Stimulated activated naive CD4-positive, alpha-beta T cell (primary cell): ENCODE measurements around the gene SAMD4A.

Source experiments
- DNase-seq, 6 experiments: peaks; one replicate each; lab custom pipeline; 2025; lab: John Stamatoyannopoulos, UW

SAMD4A gene, protein sequence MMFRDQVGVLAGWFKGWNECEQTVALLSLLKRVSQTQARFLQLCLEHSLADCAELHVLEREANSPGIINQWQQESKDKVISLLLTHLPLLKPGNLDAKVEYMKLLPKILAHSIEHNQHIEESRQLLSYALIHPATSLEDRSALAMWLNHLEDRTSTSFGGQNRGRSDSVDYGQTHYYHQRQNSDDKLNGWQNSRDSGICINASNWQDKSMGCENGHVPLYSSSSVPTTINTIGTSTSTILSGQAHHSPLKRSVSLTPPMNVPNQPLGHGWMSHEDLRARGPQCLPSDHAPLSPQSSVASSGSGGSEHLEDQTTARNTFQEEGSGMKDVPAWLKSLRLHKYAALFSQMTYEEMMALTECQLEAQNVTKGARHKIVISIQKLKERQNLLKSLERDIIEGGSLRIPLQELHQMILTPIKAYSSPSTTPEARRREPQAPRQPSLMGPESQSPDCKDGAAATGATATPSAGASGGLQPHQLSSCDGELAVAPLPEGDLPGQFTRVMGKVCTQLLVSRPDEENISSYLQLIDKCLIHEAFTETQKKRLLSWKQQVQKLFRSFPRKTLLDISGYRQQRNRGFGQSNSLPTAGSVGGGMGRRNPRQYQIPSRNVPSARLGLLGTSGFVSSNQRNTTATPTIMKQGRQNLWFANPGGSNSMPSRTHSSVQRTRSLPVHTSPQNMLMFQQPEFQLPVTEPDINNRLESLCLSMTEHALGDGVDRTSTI

GRCh38 chr14:54566410-54567223, at the start of gene SAMD4A:
Gene SAMD4A, plus strand, starts transcription at chr14:54567128. Its CDS starts 789 bp downstream, at chr14:54567917.
- DNase-seq, result peak; percentile 37 to 66 (median 52)

DNA sequence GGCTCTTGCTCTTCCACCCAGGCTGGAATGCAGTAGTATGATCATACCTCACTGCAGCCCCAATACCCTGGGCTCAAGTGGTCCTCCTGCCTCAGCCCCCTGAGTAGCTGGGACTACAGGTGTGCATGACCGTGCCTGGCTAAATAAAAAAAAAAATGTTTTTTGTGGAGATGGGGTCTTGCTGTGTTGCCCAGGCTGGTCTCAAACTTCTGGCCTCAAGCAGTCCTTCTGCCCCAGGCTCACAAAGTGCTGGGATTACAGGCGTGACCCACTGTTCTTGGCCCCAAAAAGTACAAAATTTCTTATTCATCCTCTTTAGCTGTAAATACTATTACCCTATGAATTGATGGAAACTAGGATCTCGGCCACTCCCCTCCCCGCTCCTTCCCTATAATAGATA, 42.5 kb upstream of the SAMD4A start:
- DNase-seq, result no peak

DNA sequence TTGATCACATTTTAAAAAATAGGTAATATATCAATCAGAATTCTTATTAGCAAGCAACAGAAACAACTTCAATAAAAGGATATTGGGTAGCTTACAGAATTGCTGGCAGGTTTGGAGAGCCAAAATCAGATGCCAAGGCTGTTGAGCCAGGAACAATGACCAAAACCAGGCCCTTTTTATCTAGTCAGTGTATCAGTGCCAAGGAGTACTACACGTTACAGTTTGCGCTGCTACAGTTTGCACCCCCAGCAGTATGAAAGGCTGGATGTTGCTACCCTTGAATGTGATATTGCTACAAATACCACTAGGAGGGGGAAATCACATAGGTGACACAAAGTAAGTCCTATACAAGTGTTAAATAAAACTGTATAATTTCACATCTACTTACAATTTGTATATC, 38.0 kb upstream of the SAMD4A start:
- no peak for DNase-seq

- DNase-seq, result no peak
Measured at GRCh38 chr14:54529811-54530210, 37.1 kb upstream of the SAMD4A start.

- DNase-seq, result no peak
Measured at GRCh38 chr14:54532111-54533012, 34.6 kb upstream of the SAMD4A start.

GRCh38 chr14:54533100-54533499, 33.8 kb upstream of the SAMD4A start:
- no peak for DNase-seq

- no peak for DNase-seq
Measured at GRCh38 chr14:54535126-54535525, 31.8 kb upstream of the SAMD4A start.

GRCh38 chr14:54535646-54536045, 31.3 kb upstream of the SAMD4A start:
- DNase-seq, result no peak

- no peak for DNase-seq
Measured at GRCh38 chr14:54537651-54538050, 29.3 kb upstream of the SAMD4A start.

- no peak for DNase-seq
Measured at GRCh38 chr14:54538055-54538454, 28.9 kb upstream of the SAMD4A start.

DNA sequence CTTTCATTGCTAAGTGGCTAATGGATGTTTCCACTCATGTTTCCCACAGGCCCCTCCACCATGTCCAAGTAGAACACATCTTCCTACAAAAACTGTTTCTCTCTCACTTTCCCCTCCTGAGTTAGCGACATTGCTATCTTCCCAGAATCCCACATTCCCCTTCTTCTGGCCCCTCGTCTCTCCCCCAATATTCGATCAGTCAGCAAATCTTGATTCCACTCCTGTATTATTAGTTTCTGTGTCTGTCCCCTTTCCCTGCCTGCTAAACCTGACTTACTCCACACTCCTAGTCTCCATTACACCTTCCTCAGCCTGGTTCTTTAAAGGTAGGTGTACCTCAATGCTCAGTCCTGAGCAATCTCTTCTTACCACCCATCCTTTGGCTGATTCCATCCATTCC, 19.3 kb upstream of the SAMD4A start:
- no peak for DNase-seq

DNA sequence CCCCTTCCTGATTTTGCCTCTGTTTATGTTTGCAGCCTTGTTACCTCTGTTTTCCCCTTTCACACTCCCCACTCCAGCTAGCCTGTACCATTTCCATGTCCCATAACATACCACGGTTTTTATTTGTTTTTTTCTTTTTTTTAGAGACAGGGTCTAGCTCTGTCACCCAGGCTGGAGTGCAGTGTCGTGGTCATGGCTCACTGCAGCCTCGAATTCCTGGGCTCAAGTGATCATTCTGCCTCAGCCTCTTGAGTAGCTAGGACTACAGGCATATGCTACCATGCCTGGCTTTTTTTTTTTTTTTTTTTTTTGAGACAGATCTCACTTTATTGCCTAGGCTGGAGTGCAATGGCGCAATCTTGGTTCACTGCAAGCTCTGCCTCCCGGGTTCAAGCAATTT, 18.4 kb upstream of the SAMD4A start:
- DNase-seq, result no peak

DNA sequence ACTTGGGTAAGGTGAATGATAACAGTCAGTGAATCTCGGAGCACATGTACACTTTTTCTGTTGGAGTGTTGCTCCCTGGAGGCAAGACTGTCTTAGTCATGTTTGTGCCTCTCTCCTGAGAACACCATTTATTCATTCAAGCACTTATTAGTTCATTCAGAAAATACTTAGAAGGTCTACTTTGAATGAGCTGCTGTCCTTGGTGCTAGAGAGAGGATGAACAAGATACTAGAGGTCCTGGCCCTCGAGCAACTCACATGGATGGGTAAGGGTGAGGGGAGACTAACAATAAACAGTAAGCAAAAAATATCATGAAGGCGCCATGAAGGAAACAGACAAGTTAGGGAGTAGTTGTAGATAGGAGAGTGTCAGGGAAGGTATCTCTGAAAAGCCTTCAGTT, 17.1 kb upstream of the SAMD4A start:
- no peak for DNase-seq

DNA sequence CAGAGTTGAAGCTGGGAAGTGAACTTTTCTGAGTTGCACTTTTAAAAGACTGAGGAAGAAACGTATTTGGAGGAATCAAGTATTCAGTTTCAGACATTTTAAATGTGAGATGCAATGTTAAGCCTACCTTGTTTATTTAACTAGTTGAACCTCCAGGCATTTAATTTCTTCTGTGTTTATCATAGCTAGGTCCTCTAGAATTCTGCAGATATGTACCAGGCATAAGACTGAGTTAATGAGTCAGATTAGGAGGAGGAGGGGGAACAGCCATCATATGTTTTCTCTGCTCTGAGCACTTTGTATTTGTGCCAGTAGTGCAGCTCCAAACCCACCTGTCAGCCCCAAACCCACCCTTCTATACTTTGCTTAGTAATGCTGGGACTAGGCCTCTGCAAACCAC, 16.4 kb upstream of the SAMD4A start:
- DNase-seq, result no peak

- no peak for DNase-seq
Measured at GRCh38 chr14:54554401-54554800, 12.5 kb upstream of the SAMD4A start.

GRCh38 chr14:54555651-54556050, 11.3 kb upstream of the SAMD4A start:
- no peak for DNase-seq

DNA sequence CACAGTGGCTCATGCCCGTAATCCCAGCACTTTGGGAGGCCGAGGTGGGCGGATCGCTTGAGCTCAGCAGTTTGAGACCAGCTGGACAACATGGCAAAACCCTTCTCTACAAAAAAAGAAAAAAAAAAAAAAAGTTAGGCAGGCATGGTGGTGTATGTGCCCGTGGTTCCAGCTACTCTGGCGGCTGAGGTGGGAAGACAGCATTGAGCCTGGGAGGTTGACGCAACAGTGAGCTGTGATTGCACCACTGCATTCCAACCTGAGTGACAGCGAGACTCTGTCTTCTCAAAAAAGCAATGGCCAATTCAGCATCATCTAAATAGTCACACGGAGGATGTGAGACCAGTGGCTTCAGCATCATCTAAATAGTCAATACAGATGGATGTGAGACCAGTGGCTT, 10.4 kb upstream of the SAMD4A start:
- no peak for DNase-seq

DNA sequence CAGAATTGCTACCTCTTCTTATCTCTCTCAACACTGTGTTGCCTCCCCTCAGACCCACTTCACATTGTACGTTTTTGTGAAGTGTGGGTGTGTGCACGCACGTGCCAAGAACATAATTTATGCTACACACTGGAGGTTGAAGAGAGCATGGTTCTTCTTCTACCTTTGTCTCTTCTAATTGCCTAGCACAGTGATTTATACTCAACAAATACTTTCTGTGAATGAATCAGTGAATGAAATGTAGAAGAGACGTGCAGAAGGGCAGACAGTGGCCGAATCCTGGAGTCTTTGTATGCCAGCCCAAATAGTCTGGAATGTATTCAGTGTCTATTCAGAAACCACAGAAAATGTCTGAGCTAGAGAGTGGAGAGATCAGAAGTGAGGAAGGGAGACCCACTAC, 4.6 kb upstream of the SAMD4A start:
- DNase-seq, result no peak

DNA sequence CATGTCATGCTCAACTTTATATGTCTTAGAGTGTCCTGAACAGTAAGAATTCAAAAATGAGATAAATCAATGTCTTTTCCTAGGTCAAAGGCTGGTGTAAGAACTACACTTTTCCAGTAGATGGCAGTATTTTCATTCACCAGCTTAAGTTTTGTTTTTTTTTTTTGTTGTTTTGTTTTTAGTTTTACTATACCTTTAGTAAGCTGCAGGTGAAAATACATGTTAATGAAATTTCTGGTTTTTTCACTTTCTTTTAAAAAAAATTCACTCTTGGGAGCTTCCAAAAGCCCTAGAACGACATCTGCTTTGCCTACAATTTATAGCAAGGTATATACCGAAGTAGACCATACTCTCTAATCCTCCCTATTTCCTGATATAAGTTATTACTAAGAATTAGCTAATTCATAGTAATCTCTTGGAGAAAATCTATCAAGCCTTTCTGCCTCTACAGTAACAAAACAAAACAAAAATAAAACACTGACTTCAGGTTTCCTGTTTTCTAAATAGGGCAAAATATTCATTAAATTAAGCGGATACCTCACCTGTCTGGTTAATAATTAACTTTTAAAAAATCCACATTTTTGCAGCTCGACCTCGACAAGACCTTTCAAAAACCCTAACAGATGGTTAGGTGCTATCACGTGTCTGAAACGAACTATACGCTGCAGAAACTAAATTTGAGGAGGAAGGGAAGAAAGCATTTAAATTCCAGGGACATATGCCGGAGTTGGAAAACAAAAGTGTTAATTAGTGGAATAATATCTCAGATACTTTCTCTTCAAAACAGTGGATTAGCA, 2.7 kb upstream of the SAMD4A start:
- DNase-seq, result peak in 3 of 6 experiments; percentile 24 to 69 (median 65)
